Thoracic aorta (tissue), 2 donors: Measurements from ENCODE around the gene CD151. TPM values are rescaled to one million over a fixed set of nuclear protein-coding genes. Genes with fewer than 3 reads are reported as not detected.

Source experiments
- ATAC-seq: fragments of 150-250 bp; one replicate; pipeline ENCODE4 v1.8.0; 2017; ENCODE audit warnings: low read depth; ENCODE audit not compliant: insufficient number of reproducible peaks, low FRiP score
- DNase-seq: peaks from one replicate; pipeline ENCODE4 v3.0.0-alpha.2; 2020; ENCODE audit warnings: low spot score
- H3K27ac ChIP-seq, 2 donors: fragments of 200-600 bp; sonication (generic); 1 replicate in 1 of 2; 2 replicates in 1 of 2; pipeline ENCODE4 v1.5.1; 2016; ENCODE audit warnings: mild to moderate bottlenecking in 2 of 2, moderate library complexity in 2 of 2
- H3K27me3 ChIP-seq: fragments of 200-600 bp; sonication (generic); replicated peaks from 2 replicates; pipeline ENCODE4 v1.6.0; 2016; ENCODE audit warnings: mild to moderate bottlenecking; ENCODE audit not compliant: insufficient read depth
- H3K36me3 ChIP-seq: fragments of 200-600 bp; sonication (generic); one replicate; pipeline ENCODE4 v1.5.1; 2016
- H3K4me1 ChIP-seq, 2 donors: fragments of 200-600 bp; sonication (generic); 1 replicate in 1 of 2; 2 replicates in 1 of 2; pipeline versions ENCODE4 v1.5.1 to v1.6.0; 2016; ENCODE audit warnings: low read depth in 2 of 2, mild to moderate bottlenecking in 1 of 2; ENCODE audit not compliant: control insufficient read depth in 1 of 2
- H3K4me3 ChIP-seq: fragments of 200-600 bp; sonication (generic); 2 replicates; pipeline ENCODE4 v1.5.1; 2016; ENCODE audit warnings: mild to moderate bottlenecking
- H3K9me3 ChIP-seq: fragments of 200-600 bp; sonication (generic); 2 replicates; pipeline ENCODE4 v1.5.1; 2016
- total RNA-seq, 2 donors: library from RNA; depleted of rRNA; stranded (reverse); fragments of >200 nt; gene quantifications; one replicate each; pipeline versions ENCODE4 v1.1.0 to v1.2.3, GENCODE V29; 2016
- TF ChIP-seq, protein P1 (sequence below): fragments of 200-600 bp; sonication (generic); IDR thresholded peaks from one replicate; pipeline ENCODE4 v1.5.1; 2019; ENCODE audit warnings: antibody characterized with exemption

CD151 gene
- total RNA-seq, 2 donors from 2014 or later, result 532 to 1,455 TPM

- H3K4me3 ChIP-seq, result no peak overlapping the region
- DNase-seq (no peak), ATAC-seq (no peak)
- no peaks in the 10 kb centered on the region for H3K9me3 ChIP-seq
- H3K27ac ChIP-seq, result no peak overlapping the region
- peaks cover 8% of the 10 kb centered on the region for H3K27me3 ChIP-seq
- H3K36me3 ChIP-seq, result no peaks in the 10 kb centered on the region
- peaks cover 0 to 9% of the 10 kb centered on the region in 2 donors for H3K4me1 ChIP-seq
- TF ChIP-seq, protein P1, sequence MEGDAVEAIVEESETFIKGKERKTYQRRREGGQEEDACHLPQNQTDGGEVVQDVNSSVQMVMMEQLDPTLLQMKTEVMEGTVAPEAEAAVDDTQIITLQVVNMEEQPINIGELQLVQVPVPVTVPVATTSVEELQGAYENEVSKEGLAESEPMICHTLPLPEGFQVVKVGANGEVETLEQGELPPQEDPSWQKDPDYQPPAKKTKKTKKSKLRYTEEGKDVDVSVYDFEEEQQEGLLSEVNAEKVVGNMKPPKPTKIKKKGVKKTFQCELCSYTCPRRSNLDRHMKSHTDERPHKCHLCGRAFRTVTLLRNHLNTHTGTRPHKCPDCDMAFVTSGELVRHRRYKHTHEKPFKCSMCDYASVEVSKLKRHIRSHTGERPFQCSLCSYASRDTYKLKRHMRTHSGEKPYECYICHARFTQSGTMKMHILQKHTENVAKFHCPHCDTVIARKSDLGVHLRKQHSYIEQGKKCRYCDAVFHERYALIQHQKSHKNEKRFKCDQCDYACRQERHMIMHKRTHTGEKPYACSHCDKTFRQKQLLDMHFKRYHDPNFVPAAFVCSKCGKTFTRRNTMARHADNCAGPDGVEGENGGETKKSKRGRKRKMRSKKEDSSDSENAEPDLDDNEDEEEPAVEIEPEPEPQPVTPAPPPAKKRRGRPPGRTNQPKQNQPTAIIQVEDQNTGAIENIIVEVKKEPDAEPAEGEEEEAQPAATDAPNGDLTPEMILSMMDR, result no peak
These were observed 44.6 kb upstream of the CD151 start for GRCh38 chr11:788009-788640.

- no peak for ATAC-seq
- Histone ChIP-seq H3K27ac (no peak overlapping the region), H3K9me3 (no peaks in the 10 kb centered on the region), H3K27me3 (peaks cover 8% of the 10 kb centered on the region), H3K4me1 (no peaks in the 10 kb centered on the region), H3K4me3 (no peak overlapping the region), H3K36me3 (no peaks in the 10 kb centered on the region)
- no peak for DNase-seq
- TF ChIP-seq, protein P1, result no peak
These were observed 43.5 kb upstream of the CD151 start for GRCh38 chr11:788953-789940.

- no peak for DNase-seq
- ATAC-seq, result no peak
These were observed 42.8 kb upstream of the CD151 start, which contains the start of gene CEND1 for GRCh38 chr11:789943-790342. CEND1 (minus strand) TSS chr11:790090; CDS start chr11:788576, 1,514 bp downstream.

GRCh38 chr11:790721-791564, 41.8 kb upstream of the CD151 start:
- TF ChIP-seq, protein P1, result no peak
- no peak overlapping the region for H3K27ac ChIP-seq
- no peaks in the 10 kb centered on the region for H3K9me3 ChIP-seq
- peaks cover 3 to 14% of the 10 kb centered on the region in 2 donors for H3K4me1 ChIP-seq
- no peak for DNase-seq
- ATAC-seq, result no peak
- no peaks in the 10 kb centered on the region for H3K36me3 ChIP-seq
- H3K27me3 ChIP-seq, result peaks cover 8% of the 10 kb centered on the region
- H3K4me3 ChIP-seq, result no peak overlapping the region

More at GRCh38 chr11:789943-790342, 42.8 kb upstream of the CD151 start, which contains the start of gene CEND1:
- Histone ChIP-seq H3K27ac (no peak within 1 kb of the TSS), H3K9me3 (no peaks in the 10 kb centered on the region), H3K4me1 (peaks cover 0 to 4% of the 10 kb centered on the region in 2 donors), H3K4me3 (no peak within 1 kb of the TSS), H3K27me3 (peaks cover 8% of the 10 kb centered on the region), H3K36me3 (no peaks in the 10 kb centered on the region)
- TF ChIP-seq, protein P1, result no peak
